Globus pallidus (tissue), 1 donor: ENCODE results near the gene TRMT10B.
"Not testable (repeated sequence)": the region's sequence is repeated elsewhere in the genome, so short reads cannot be mapped to it uniquely, and the experiment has no call there.

ENCODE experiments used
- DNase-seq: peaks from one replicate; pipeline ENCODE4 v3.0.0-alpha.2; 2015; ENCODE audit warnings: low spot score

Gene TRMT10B

DNA sequence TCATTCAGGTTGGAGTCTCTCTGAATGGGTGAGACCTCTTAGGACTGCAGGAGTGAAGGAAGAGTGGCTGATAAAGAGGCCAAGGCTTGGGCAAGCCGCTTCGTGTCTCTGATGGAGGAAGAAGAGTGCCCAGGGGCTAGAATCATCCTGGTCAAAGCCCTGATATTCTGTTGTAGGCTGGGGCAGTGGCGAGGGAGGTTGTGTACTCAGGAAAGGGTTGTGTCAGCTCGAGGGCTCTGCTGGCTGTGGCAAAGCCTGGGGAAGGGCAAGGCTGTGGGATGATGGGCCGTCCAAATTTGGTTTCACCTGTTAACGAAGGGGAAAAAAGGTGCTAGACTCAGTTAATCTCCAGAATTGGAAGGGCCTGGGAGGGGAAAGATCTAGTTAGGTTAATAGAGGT lies 2.4 kb upstream of the TRMT10B start:
- DNase-seq: no peak

DNA sequence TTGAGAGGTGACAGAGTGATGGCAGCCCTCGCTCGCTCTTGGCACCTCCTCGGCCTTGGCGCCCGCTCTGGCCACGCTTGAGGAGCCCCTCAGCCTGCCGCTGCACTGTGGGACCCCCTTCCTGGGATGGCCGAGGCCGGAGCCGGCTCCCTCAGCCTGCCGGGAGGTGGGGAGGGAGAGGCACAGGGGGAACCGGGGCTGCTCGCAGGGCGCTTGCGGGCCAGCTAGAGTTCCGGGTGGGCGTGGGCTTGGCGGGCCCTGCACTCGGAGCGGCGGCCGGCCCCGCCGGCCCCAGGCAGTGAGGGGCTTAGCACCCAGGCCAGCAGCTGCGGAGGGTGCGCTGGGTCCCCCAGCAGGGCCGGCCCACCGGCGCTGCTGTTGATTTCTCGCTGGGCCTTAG lies 1.9 kb upstream of the TRMT10B start:
- not testable (repeated sequence) for DNase-seq

DNA sequence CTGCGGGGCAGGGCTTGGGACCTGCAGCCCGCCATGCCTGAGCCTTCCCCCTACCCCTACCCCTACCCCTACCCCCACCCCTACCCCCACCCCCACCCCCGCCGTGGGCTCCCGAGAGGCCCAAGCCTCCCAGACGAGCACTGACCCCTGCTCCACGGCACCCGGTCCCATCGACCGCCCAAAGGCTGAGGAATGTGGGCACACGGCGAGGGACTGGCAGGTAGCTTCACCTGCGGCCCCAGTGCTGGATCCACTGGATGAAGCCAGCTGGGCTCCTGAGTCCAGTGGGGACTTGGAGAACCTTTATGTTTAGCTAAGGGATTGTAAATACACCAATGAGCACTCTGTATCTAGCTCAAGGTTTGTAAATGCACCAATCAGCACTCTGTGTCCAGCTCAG lies 1.5 kb upstream of the TRMT10B start:
- not testable (repeated sequence) for DNase-seq

DNA sequence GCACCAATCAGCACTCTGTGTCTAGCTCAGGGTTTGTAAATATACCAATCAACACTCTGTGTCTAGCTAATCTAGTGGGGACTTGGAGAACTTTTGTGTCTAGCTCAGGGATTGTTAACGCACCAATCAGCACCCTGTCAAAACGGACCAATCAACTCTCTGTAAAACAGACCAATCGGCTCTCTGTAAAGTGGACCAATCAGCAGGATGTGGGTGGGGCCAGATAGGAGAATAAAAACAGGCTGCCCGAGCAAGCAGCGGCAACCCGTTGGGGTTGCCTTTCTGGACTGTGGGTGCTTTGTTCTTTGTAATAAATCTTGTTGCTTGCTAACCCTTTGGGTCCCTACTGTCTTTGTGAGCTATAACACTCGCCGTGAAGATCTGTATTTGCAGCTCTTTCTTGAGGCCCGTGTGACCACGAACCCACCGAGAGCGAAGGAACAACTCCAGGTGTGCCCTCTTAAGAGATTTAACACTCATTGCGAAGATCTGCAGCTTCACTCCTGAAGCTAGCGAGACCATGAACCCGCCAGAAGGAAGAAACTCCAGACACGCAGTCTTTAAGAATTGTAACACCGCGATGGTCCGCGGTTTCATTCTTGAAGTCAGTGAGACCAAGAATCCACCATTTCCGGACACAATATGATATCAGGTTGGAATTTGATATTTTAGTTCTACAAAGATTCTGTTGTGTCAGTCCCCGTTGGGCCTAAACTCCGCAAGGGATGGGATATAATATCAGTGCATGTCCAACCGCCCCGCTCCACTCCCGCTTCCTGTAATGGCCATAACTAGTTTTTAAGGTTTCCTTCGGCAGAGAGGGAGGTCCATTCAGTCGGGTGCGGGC lies 740 bp upstream of the TRMT10B start:
- DNase-seq: no peak

DNA sequence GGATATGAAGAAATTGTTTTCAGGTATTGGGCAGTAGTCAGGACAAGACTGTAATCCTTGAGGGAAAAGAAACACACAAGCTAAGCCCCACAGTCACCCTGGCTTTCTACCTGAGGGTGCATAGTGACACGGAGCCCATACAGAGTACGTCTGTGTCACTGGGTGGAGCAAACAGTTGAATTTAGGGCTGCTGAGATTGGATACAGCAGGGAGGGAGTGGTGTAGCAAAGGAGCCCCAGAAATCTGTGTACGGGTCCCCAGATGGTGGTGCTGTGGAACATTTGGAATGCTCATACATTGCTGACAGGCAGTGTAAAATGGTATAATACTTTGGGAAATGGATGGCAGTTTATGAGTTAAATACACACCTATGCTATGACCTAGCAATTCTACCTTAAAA lies 5.1 kb downstream of the TRMT10B start:
- no peak for DNase-seq

- DNase-seq: no peak
Observed at GRCh38 chr9:37760416-37761161, 7.0 kb downstream of the TRMT10B start.

DNA sequence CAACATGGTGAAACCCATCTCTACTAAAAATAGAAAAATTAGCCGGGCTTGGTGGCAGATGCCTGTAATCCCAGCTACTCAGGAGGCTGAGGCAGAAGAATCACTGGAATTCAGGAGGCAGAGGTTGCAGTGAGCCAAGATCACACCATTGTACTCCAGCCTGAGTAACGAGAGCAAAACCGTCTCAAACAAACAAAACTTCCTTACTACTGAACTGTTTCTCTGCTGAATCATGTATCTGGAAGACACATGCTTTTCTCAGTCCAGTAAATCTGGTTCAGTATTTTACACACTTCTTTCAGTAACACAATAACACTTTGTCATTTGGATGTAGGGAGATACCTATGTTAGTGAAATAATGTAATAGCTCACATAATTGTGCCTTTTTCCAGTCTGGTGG lies 7.9 kb downstream of the TRMT10B start:
- DNase-seq: no peak

- not testable (repeated sequence) for DNase-seq
Observed at GRCh38 chr9:37765263-37765662, 11.7 kb downstream of the TRMT10B start.

GRCh38 chr9:37769306-37769705 lies 15.7 kb downstream of the TRMT10B start:
- DNase-seq: no peak

DNA sequence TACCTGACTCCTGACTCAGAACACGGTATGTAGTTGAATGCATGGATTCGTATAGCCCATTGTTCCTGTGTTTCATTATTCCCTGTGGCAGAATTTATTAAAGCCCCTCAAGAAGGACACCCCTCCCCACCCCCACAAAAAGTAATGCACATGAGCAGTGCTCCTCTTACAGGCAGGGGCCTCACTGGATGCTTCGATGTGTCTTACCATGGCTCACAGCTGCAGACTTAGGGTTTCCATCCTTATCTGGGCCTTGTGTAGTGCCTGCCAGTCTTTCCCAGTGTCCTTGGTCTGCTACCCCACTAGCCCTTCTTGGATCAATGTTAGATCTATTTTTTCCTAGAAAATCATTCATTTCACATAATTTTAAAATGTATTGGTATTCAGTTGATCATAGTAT lies 16.4 kb downstream of the TRMT10B start:
- DNase-seq: no peak

DNA sequence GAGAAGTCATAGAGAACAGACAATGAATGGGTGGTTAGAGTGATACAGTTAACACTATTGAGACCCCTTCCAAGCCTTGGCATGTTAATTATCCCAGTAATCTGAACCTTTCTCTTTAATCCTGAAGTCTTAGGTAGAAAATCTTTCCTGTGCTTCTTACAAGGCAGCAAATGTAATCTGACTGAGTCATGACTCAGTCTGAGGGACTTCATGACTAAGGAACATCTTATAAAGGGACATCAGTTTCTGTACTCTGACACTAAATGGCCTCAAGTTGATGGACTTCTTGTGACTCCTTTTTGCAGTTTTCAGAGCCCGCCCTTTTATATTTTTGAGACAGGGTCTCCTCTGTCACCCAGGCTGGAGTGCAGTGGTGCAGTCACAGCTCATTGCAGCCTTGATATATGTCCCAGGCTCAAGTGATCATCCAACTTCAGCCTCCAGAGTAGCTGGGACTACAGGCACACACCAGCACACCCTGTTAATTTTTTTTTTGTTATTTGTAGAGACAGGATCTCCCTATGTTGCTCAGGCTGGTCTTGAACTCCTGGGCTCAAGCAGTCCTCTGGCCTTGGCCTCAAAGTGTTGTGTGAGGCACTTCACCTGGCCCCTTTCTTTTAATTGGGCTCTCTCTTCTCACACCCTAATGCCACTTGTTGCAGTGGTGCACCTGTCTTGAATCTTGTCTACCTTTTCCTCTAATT lies 21.8 kb downstream of the TRMT10B start:
- no peak for DNase-seq

- no peak for DNase-seq
Observed at GRCh38 chr9:37776328-37776727, 22.7 kb downstream of the TRMT10B start.

- no peak for DNase-seq
Observed at GRCh38 chr9:37778534-37778933, 24.9 kb downstream of the TRMT10B start.

- no peak for DNase-seq
Observed at GRCh38 chr9:37784291-37784615, 30.6 kb downstream of the TRMT10B start.

- peak; percentile 87 for DNase-seq
Observed at GRCh38 chr9:37784616-37785483, 31.2 kb downstream of the TRMT10B start, which contains the start of gene EXOSC3. EXOSC3 (minus strand) TSS chr9:37785064; CDS start chr9:37785044, 20 bp downstream.

GRCh38 chr9:37787059-37787458 lies 33.5 kb downstream of the TRMT10B start:
- no peak for DNase-seq

- DNase-seq: no peak
Observed at GRCh38 chr9:37788332-37788731, 34.7 kb downstream of the TRMT10B start.

DNA sequence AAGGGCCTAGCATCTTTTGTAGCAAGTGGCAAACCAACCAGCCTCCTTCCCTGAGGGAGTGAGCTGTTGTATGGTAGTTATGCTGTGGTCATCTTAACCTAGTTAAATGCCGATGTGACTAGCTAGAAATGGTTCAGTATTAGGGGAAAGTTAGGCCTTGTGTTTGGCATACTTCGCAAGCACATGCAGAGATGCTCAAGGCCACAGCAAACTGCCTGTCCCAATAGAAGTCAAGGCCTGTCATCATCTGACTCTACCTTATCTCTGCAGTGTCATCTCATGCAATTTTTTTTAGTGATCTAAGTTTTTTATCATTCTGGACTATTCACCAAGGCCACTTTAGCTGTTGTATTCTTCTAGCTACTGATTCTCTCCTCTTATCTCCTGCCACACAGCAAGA lies 36.5 kb downstream of the TRMT10B start:
- no peak for DNase-seq

DNA sequence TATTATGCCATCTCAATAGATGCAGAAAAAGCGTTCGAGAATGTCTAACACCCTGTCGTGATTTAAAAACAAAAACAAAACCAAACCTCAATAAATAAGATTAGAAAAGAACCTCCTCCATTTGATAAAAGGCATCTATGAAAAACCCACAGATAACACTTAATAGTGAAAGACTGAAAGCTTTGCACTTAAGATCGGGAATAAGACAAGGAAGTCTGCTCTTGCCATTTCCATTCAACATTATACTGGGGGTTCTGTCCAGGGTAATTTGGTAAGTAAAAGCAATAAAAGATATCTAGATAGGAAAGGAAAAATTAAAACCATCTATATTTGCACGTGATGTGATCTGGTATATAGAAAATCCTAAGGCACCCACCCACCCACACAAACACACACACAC lies 38.5 kb downstream of the TRMT10B start:
- no peak for DNase-seq

- no peak for DNase-seq
Observed at GRCh38 chr9:37796232-37796631, 42.6 kb downstream of the TRMT10B start.

DNA sequence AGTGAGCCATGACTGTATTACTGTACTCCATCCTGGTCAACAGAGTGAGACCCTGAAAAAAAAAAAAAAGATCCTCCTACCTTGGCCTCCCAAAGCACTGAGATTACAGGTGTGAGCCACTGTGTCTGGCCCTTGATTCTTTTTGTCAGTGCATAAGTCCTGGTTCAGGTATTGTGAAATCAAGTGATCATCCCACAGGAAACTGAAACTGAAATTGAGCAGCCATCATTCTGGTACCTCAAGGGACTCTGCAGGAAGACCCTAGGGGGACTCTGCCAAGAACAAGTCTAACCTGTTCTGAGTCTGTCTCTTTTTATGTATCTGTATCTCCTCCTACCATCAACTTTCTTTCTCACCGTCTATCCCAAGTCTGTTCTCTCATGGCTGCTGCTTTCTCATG lies 45.1 kb downstream of the TRMT10B start:
- no peak for DNase-seq
